ENCODE results near the gene NPTXR. TPM values are rescaled to one million over a fixed set of nuclear protein-coding genes. Genes with fewer than 3 reads are reported as not detected.

NPTXR gene
- total and polyA plus RNA-seq, 4 donors, result 0.05 to 0.45 (median 0.16) TPM

GRCh38 chr22:38869663-38870062 lies 25.8 kb upstream of the NPTXR start:
- WGBS, result 80% methylated on average over 3 of the region's 3 CpGs
- Histone ChIP-seq H3K36me3 (ENCODE audit: control insufficient read depth in 4 of 4, insufficient read depth in 3 of 4, low read depth in 1 of 4, low read length in 3 of 4) (peaks cover 0 to 7% (median 0%) of the 10 kb centered on the region in 4 donors), H3K9ac (ENCODE audit: low read depth in 1 of 2, low read length in 2 of 2) (no peak overlapping the region), H3K9me3 (ENCODE audit: control insufficient read depth in 4 of 4, low read length in 3 of 4) (no peaks in the 10 kb centered on the region), H3K27ac (ENCODE audit: low read depth in 1 of 2, low read length in 2 of 2) (no peak overlapping the region), H3K4me1 (ENCODE audit: control insufficient read depth in 4 of 4, insufficient read depth in 4 of 4, low read length in 3 of 4) (peaks cover 2 to 12% (median 7%) of the 10 kb centered on the region in 4 donors), H3K4me3 (ENCODE audit: low read depth in 1 of 3, low read length in 3 of 3) (no peak overlapping the region), H3K27me3 (ENCODE audit: control insufficient read depth in 4 of 4, insufficient read depth in 4 of 4, low read length in 3 of 4) (no peaks in the 10 kb centered on the region)
- TF ChIP-seq RAD21 (IDR thresholded peaks at IDR 0.05) (no peak), HNF4G (IDR thresholded peaks at IDR 0.05) (no peak)
- DNase-seq (ENCODE audit: low spot score), result no peak

GRCh38 chr22:38868886-38869381 lies 25.1 kb upstream of the NPTXR start:
- DNase-seq (ENCODE audit: low spot score), result peak; percentile 90
- peaks cover 0 to 7% (median 0%) of the 10 kb centered on the region in 4 donors for H3K36me3 ChIP-seq (ENCODE audit: control insufficient read depth in 4 of 4, insufficient read depth in 3 of 4, low read depth in 1 of 4, low read length in 3 of 4)
- peaks cover 2 to 12% (median 7%) of the 10 kb centered on the region in 4 donors for H3K4me1 ChIP-seq (ENCODE audit: control insufficient read depth in 4 of 4, insufficient read depth in 4 of 4, low read length in 3 of 4)
- no peaks in the 10 kb centered on the region for H3K9me3 ChIP-seq (ENCODE audit: control insufficient read depth in 4 of 4, low read length in 3 of 4)
- no peaks in the 10 kb centered on the region for H3K27me3 ChIP-seq (ENCODE audit: control insufficient read depth in 4 of 4, insufficient read depth in 4 of 4, low read length in 3 of 4)
- H3K4me3 ChIP-seq (ENCODE audit: low read depth in 1 of 3, low read length in 3 of 3), result no peak overlapping the region
- no peak overlapping the region for H3K9ac ChIP-seq (ENCODE audit: low read depth in 1 of 2, low read length in 2 of 2)
- TF ChIP-seq GABPA (IDR thresholded peaks at IDR 0.05 in 1 of 2, conservative IDR thresholded peaks at IDR 0.05 in 1 of 2) (no peak), REST (IDR thresholded peaks at IDR 0.05) (no peak), FOXA2 (IDR thresholded peaks at IDR 0.05) (no peak), NR2F2 (IDR thresholded peaks at IDR 0.05) (no peak), TAF1 (conservative IDR thresholded peaks at IDR 0.05) (no peak), CTCF (IDR thresholded peaks at IDR 0.05; ENCODE audit: low read depth, low read length, missing input control) (peak; percentile 69), JUND (IDR thresholded peaks at IDR 0.05) (no peak), RAD21 (IDR thresholded peaks at IDR 0.05) (peak; percentile 75 to 89)
- no peak overlapping the region for H3K27ac ChIP-seq (ENCODE audit: low read depth in 1 of 2, low read length in 2 of 2)
- 13% methylated on average over 8 of the region's 8 CpGs for WGBS

- Histone ChIP-seq H3K27me3 (ENCODE audit: control insufficient read depth in 4 of 4, insufficient read depth in 4 of 4, low read length in 3 of 4) (no peaks in the 10 kb centered on the region), H3K27ac (ENCODE audit: low read depth in 1 of 2, low read length in 2 of 2) (no peak overlapping the region), H3K4me1 (ENCODE audit: control insufficient read depth in 4 of 4, insufficient read depth in 4 of 4, low read length in 3 of 4) (peaks cover 2 to 12% (median 7%) of the 10 kb centered on the region in 4 donors), H3K4me3 (ENCODE audit: low read depth in 1 of 3, low read length in 3 of 3) (no peak overlapping the region), H3K9ac (ENCODE audit: low read depth in 1 of 2, low read length in 2 of 2) (no peak overlapping the region), H3K9me3 (ENCODE audit: control insufficient read depth in 4 of 4, low read length in 3 of 4) (no peaks in the 10 kb centered on the region), H3K36me3 (ENCODE audit: control insufficient read depth in 4 of 4, insufficient read depth in 3 of 4, low read depth in 1 of 4, low read length in 3 of 4) (peaks cover 0 to 7% (median 0%) of the 10 kb centered on the region in 4 donors)
- DNase-seq (ENCODE audit: low spot score), result no peak
- 93% methylated on average over 8 of the region's 8 CpGs for WGBS
- no peak for TF ChIP-seq REST (IDR thresholded peaks at IDR 0.05)
- no peak for TF ChIP-seq YY1 (IDR thresholded peaks at IDR 0.05)
- no peak for TF ChIP-seq FOXA1 (IDR thresholded peaks at IDR 0.05)
- TF ChIP-seq RAD21 (IDR thresholded peaks at IDR 0.05), result no peak
- no peak for TF ChIP-seq FOXA2 (IDR thresholded peaks at IDR 0.05)
- no peak for TF ChIP-seq GABPA (IDR thresholded peaks at IDR 0.05 in 1 of 2, conservative IDR thresholded peaks at IDR 0.05 in 1 of 2)
- TF ChIP-seq RXRA (IDR thresholded peaks at IDR 0.05), result no peak
- TF ChIP-seq CTCF (IDR thresholded peaks at IDR 0.05; ENCODE audit: low read depth, low read length, missing input control), result no peak
- TF ChIP-seq JUND (IDR thresholded peaks at IDR 0.05), result no peak
- TF ChIP-seq SP1 (IDR thresholded peaks at IDR 0.05), result no peak
These were observed 24.5 kb upstream of the NPTXR start for GRCh38 chr22:38868286-38868721.

Measured in liver (tissue), 9 donors.